B cell (primary cell): ENCODE results near the gene ELF1. TPM values are rescaled to one million over a fixed set of nuclear protein-coding genes. Genes with fewer than 3 reads are reported as not detected.
"Not testable (repeated sequence)": the region's sequence is repeated elsewhere in the genome, so short reads cannot be mapped to it uniquely, and the experiment has no call there.

Source experiments
- ATAC-seq: fragments of 200-7000 bp; cut with Tn5 transposase; one replicate; pipeline ENCODE4 v1.10.0; 2021; ENCODE audit warnings: low read depth, mild to moderate bottlenecking, moderate number of reproducible peaks, moderate library complexity
- CTCF ChIA-PET: fragments of 350-600 bp; sonication (Branson Sonifier 250); formaldehyde crosslinking; loops from one replicate; lab custom pipeline; 2021; ENCODE audit warnings: antibody characterized with exemption, inconsistent platforms; lab: Charles Lee
- POLR2A ChIA-PET: fragments of 350-600 bp; sonication (Branson Sonifier 250); formaldehyde crosslinking; loops from one replicate; lab custom pipeline; 2021; ENCODE audit warnings: antibody characterized with exemption; lab: Charles Lee
- DNase-seq: peaks from one replicate; pipeline ENCODE4 v3.0.0; 2013
- H2AFZ ChIP-seq: 2 replicates; pipeline ENCODE4 v1.6.1; 2012; ENCODE audit warnings: mild to moderate bottlenecking, low read depth, low read length; ENCODE audit not compliant: insufficient read depth, poor library complexity, severe bottlenecking
- H3K27ac ChIP-seq, 2 donors: 1 replicate in 1 of 2; 2 replicates in 1 of 2; pipeline ENCODE4 v1.5.1; 2012 to 2013; ENCODE audit warnings: low read length in 2 of 2, mild to moderate bottlenecking in 2 of 2, moderate library complexity in 1 of 2
- H3K27me3 ChIP-seq, 4 experiments: fragments of 200-600 bp in 1 of 4; sonication (generic) in 1 of 4; replicated peaks in 1 of 4; 1 replicate in 2 of 4; 2 replicates in 2 of 4; pipeline versions ENCODE4 v1.6.1 to v1.7.0; 2013 to 2016; ENCODE audit warnings: low read length in 3 of 4, mild to moderate bottlenecking in 2 of 4, mixed read lengths in 1 of 4, moderate library complexity in 1 of 4; ENCODE audit not compliant: insufficient read depth in 4 of 4, control insufficient read depth in 3 of 4; ENCODE audit errors: control extremely low read depth in 1 of 4
- H3K36me3 ChIP-seq, 2 experiments: replicated peaks in 1 of 2; 1 replicate in 1 of 2; 2 replicates in 1 of 2; pipeline versions ENCODE4 v1.6.1 to v1.7.1; 2013; ENCODE audit warnings: low read length in 1 of 2; ENCODE audit not compliant: insufficient read depth in 2 of 2, control insufficient read depth in 1 of 2; ENCODE audit errors: control extremely low read depth in 1 of 2, extremely low read depth in 1 of 2
- H3K4me1 ChIP-seq, 2 donors: fragments of 200-600 bp in 1 of 2; sonication (generic) in 1 of 2; 1 replicate in 1 of 2; 2 replicates in 1 of 2; pipeline versions ENCODE4 v1.5.1 to v1.6.1; 2013 to 2017; ENCODE audit warnings: low read length in 2 of 2; ENCODE audit not compliant: control insufficient read depth in 2 of 2, insufficient read depth in 2 of 2
- H3K4me2 ChIP-seq: replicated peaks from 2 replicates; pipeline ENCODE3; 2012; ENCODE audit warnings: mild to moderate bottlenecking, low read depth, low read length; ENCODE audit not compliant: poor library complexity, severe bottlenecking
- H3K4me3 ChIP-seq, 5 experiments: fragments of 200-600 bp in 1 of 5; sonication (generic) in 1 of 5; 1 replicate in 3 of 5; 2 replicates in 2 of 5; pipeline versions ENCODE4 v1.5.1 to v1.7.0; 2011 to 2016; ENCODE audit warnings: low read length in 4 of 5, mild to moderate bottlenecking in 4 of 5, low read depth in 2 of 5, control low read depth in 1 of 5, moderate library complexity in 1 of 5; ENCODE audit not compliant: insufficient read depth in 1 of 5; ENCODE audit errors: control extremely low read depth in 1 of 5, extremely low read depth in 1 of 5
- H3K79me2 ChIP-seq: fragments of 200-600 bp; sonication (generic); one replicate; pipeline ENCODE4 v1.6.0; 2016; ENCODE audit warnings: low read length; ENCODE audit not compliant: control insufficient read depth, insufficient read depth
- H3K9ac ChIP-seq: fragments of 200-600 bp; sonication (generic); 2 replicates; pipeline ENCODE4 v1.6.1; 2017; ENCODE audit warnings: mild to moderate bottlenecking, low read length, moderate library complexity
- H3K9me3 ChIP-seq, 3 donors: one replicate each; pipeline versions ENCODE4 v1.6.1 to v1.7.1; 2013; ENCODE audit warnings: low read length in 2 of 3; ENCODE audit not compliant: control insufficient read depth in 2 of 3, insufficient read depth in 1 of 3; ENCODE audit errors: control extremely low read depth in 1 of 3
- H4K20me1 ChIP-seq: 2 replicates; pipeline ENCODE4 v1.6.0; 2012; ENCODE audit warnings: mild to moderate bottlenecking, low read length; ENCODE audit not compliant: insufficient read depth, control insufficient read depth, poor library complexity, severe bottlenecking
- H3K27ac Mint-ChIP-seq: one replicate; pipeline ENCODE4 v1.8.0; 2021; ENCODE audit warnings: mixed read lengths
- H3K27me3 Mint-ChIP-seq: one replicate; pipeline ENCODE4 v1.8.0; 2021; ENCODE audit warnings: mixed read lengths
- H3K4me1 Mint-ChIP-seq: one replicate; pipeline ENCODE4 v1.8.0; 2021; ENCODE audit warnings: mixed read lengths
- H3K4me3 Mint-ChIP-seq: one replicate; pipeline ENCODE4 v1.8.0; 2021; ENCODE audit warnings: mixed read lengths
- H3K9me3 Mint-ChIP-seq: one replicate; pipeline ENCODE4 v1.8.0; 2022; ENCODE audit warnings: mixed read lengths; ENCODE audit not compliant: insufficient read depth
- EZH2 ChIP-seq: IDR thresholded peaks from 2 replicates; pipeline ENCODE4 v1.6.1; 2012; ENCODE audit warnings: borderline replicate concordance, low read depth, mild to moderate bottlenecking, moderate library complexity, low read length; ENCODE audit not compliant: insufficient read depth, poor library complexity, severe bottlenecking
- WGBS: methylation state at CpG from one replicate; pipeline ENCODE4 v1.1.5; 2013; ENCODE audit warnings: missing lambda C conversion rate; ENCODE audit not compliant: insufficient coverage; 5-methylcytosine and 5-hydroxymethylcytosine counted together
- intact Hi-C: fragments of 100-400 bp; cut with micrococcal nuclease; formaldehyde crosslinking; loops from one replicate; pipeline ENCODE4 v1.10.0; 2022
- polyA plus RNA-seq: library from polyadenylated mRNA; depleted of rRNA; stranded (reverse); fragments of >200 nt; gene quantifications from 2 replicates; pipeline ENCODE4 v1.2.3, GENCODE V29; 2012
- total RNA-seq, 2 donors: library from RNA; stranded (reverse); fragments of 120-200 nt in 1 of 2; gene quantifications; 1 replicate in 1 of 2; 2 replicates in 1 of 2; pipeline versions ENCODE4 v1.2.3 to v1.2.4, GENCODE V29; 2013 to 2022
- TF ChIP-seq, protein P1 (sequence below): fragments of 200-600 bp; IDR thresholded peaks from one replicate; pipeline ENCODE4 v1.8.0; 2022; ENCODE audit warnings: antibody characterized with exemption, mild to moderate bottlenecking

The ELF1 gene
- total and polyA plus RNA-seq, 2 donors (not counting 1 experiment from before 2014, with no cell fraction given) = 62.0 to 186 TPM

DNA sequence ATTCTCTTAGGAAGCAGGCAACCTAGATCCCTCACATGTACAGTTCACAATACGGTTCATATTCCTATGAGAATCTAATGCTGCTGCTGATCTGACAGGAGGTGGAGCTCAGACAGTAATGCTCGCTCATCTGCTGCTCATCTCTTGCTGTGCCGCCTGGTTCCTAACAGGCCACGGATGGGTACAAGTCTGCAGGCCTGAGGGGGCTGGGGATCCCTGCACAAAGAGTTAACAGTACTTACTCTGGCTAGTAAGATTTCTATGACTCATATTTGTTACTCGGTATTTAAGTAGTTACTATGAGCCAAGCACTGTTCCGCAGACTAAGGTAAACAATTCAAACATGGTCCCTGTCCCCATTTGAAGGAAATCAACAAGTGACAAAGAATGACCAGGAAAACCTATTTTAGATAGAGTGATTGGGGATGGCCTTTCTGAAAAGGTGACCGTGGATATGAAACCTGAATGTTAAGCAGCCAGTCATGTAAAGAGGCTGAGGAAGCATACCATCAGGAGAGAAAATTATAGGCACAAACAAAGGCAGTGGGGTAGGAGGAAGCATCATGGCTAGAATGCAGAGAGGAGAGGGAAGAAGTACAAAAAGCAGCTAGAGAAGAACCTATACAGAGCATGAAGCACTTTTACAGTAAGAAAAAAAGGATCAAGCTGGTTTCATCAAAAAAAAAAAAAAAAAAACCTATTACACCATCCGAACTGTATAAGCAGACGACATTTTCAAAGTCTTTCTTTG, 21.6 kb upstream of the ELF1 start:
- 100% methylated on average over 6 of the region's 9 CpGs for WGBS
- CTCF ChIA-PET = interaction anchor here (0.9 kb wide), 1 partner anchor 13 kb away, joined by 4 read pairs; no protein-coding TSS in a partner anchor

DNA sequence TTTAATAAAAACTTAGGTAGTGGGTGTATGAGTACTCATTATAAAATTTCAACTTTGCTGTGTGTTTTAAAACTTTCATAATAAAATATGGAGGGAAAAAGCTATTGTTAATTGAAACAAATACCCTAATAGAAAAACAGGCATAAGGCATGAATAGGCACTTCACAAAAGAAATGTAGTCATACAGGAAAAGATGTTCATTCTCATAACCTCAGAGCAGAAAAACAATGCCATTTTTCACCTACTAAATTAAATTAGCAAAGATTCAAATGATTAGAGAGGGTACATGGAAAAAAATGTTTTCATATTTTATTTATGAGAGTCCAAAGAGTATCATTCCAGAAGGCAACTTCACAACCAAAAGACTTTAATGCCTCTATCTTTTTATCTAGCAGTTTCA, 20.6 kb upstream of the ELF1 start:
- Histone ChIP-seq H3K4me2 (no peak overlapping the region), H2AFZ (no peak overlapping the region), H3K36me3 (no peaks in the 10 kb centered on the region), H4K20me1 (no peaks in the 10 kb centered on the region), H3K9ac (no peak overlapping the region), H3K79me2 (peaks cover 44% of the 10 kb centered on the region), H3K27me3 (no peaks in the 10 kb centered on the region), H3K4me3 (no peak overlapping the region), H3K4me1 (peaks cover 4 to 6% of the 10 kb centered on the region in 2 donors), H3K9me3 (no peaks in the 10 kb centered on the region), H3K27ac (no peak overlapping the region)
- intact Hi-C loops = no loop called here
- H3K27me3 Mint-ChIP-seq = no peaks in the 10 kb centered on the region
- H3K4me1 Mint-ChIP-seq = peaks cover 18% of the 10 kb centered on the region
- no peak for ATAC-seq
- no peak overlapping the region for H3K27ac Mint-ChIP-seq
- no peak for DNase-seq
- H3K9me3 Mint-ChIP-seq = no peaks in the 10 kb centered on the region
- ChIA-PET POLR2A (no interaction called here), CTCF (no interaction called here)
- no peak for TF ChIP-seq EZH2
- TF ChIP-seq, protein P1, sequence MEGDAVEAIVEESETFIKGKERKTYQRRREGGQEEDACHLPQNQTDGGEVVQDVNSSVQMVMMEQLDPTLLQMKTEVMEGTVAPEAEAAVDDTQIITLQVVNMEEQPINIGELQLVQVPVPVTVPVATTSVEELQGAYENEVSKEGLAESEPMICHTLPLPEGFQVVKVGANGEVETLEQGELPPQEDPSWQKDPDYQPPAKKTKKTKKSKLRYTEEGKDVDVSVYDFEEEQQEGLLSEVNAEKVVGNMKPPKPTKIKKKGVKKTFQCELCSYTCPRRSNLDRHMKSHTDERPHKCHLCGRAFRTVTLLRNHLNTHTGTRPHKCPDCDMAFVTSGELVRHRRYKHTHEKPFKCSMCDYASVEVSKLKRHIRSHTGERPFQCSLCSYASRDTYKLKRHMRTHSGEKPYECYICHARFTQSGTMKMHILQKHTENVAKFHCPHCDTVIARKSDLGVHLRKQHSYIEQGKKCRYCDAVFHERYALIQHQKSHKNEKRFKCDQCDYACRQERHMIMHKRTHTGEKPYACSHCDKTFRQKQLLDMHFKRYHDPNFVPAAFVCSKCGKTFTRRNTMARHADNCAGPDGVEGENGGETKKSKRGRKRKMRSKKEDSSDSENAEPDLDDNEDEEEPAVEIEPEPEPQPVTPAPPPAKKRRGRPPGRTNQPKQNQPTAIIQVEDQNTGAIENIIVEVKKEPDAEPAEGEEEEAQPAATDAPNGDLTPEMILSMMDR = no peak
- H3K4me3 Mint-ChIP-seq = no peak overlapping the region

More for the DNA sequence above, 21.6 kb upstream of the ELF1 start:
- no peak overlapping the region for H3K9ac ChIP-seq
- H4K20me1 ChIP-seq = no peaks in the 10 kb centered on the region
- H3K4me2 ChIP-seq = no peak overlapping the region
- intact Hi-C loops = no loop called here
- Mint-ChIP-seq H3K4me3 (no peak overlapping the region), H3K4me1 (peaks cover 13% of the 10 kb centered on the region), H3K27me3 (no peaks in the 10 kb centered on the region), H3K27ac (no peak overlapping the region), H3K9me3 (no peaks in the 10 kb centered on the region)
- ATAC-seq (no peak), DNase-seq (no peak)
- no peak overlapping the region for H3K27ac ChIP-seq
- H3K79me2 ChIP-seq = peaks cover 34% of the 10 kb centered on the region
- H3K9me3 ChIP-seq = no peaks in the 10 kb centered on the region
- TF ChIP-seq EZH2 = no peak
- TF ChIP-seq, protein P1 = no peak
- H3K27me3 ChIP-seq = no peaks in the 10 kb centered on the region
- no peaks in the 10 kb centered on the region for H3K36me3 ChIP-seq
- H3K4me3 ChIP-seq = no peak overlapping the region
- H2AFZ ChIP-seq = no peak overlapping the region
- POLR2A ChIA-PET = no interaction called here
- no peaks in the 10 kb centered on the region for H3K4me1 ChIP-seq

DNA sequence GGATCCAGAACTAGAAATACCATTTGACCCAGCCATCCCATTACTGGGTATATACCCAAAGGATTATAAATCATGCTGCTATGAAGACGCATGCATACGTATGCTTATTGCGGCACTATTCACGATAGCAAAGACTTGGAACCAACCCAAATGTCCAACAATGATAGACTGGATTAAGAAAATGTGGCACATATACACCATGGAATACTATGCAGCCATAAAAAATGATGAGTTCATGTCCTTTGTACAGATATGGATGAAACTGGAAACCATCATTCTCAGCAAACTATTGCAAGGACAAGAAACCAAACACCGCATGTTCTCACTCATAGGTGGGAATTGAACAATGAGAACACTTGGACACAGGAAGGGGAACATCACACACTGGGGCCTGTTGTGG, 17.4 kb upstream of the ELF1 start:
- CTCF ChIA-PET = interaction anchor here (1.3 kb wide), 1 partner anchor 16 kb away, joined by 5 read pairs; the partner anchor contains the start of gene ELF1
- peaks cover 30% of the 10 kb centered on the region for H3K4me1 Mint-ChIP-seq
- H3K27me3 Mint-ChIP-seq, H3K9me3 Mint-ChIP-seq, intact Hi-C loops, H3K27ac Mint-ChIP-seq, H4K20me1 ChIP-seq, H2AFZ ChIP-seq, H3K4me3 ChIP-seq, H3K9me3 ChIP-seq, POLR2A ChIA-PET, H3K4me1 ChIP-seq, ATAC-seq, H3K9ac ChIP-seq, H3K36me3 ChIP-seq, H3K27ac ChIP-seq, H3K27me3 ChIP-seq, H3K4me2 ChIP-seq, H3K4me3 Mint-ChIP-seq, DNase-seq: not testable (repeated sequence)
- peaks cover 71% of the 10 kb centered on the region for H3K79me2 ChIP-seq
- no CpG with 5 or more reads among the region's 5 CpGs for WGBS
